GM23338 (cell line): Measurements from ENCODE around the gene ACSF3. TPM values are rescaled to one million over a fixed set of nuclear protein-coding genes. Genes with fewer than 3 reads are reported as not detected.

ENCODE experiments used
- ATAC-seq: fragments of 200-7000 bp; cut with Tn5 transposase; 3 replicates; pipeline ENCODE4 v1.9.1; 2020
- DNase-seq: peaks from one replicate; pipeline ENCODE4 v3.0.0-alpha.2; 2015; ENCODE audit warnings: low spot score
- H2AFZ ChIP-seq: fragments of 200-600 bp; sonication (generic); 2 replicates; pipeline ENCODE4 v1.8.0; 2016; ENCODE audit warnings: antibody characterized with exemption, mild to moderate bottlenecking, moderate library complexity
- H3F3A ChIP-seq: fragments of 200-600 bp; sonication (generic); replicated peaks from 2 replicates; pipeline ENCODE4 v1.8.0; 2017; ENCODE audit warnings: antibody characterized with exemption, mixed run types, low read depth
- H3K27ac ChIP-seq: fragments of 200-600 bp; sonication (generic); 2 replicates; pipeline ENCODE4 v1.6.1; 2016; ENCODE audit warnings: low read depth
- H3K27me3 ChIP-seq: fragments of 200-600 bp; sonication (generic); 2 replicates; pipeline ENCODE4 v1.8.0; 2016; ENCODE audit warnings: mild to moderate bottlenecking, mixed run types, moderate library complexity; ENCODE audit not compliant: insufficient read depth
- H3K36me3 ChIP-seq: fragments of 200-600 bp; sonication (generic); 2 replicates; pipeline ENCODE4 v1.8.0; 2016; ENCODE audit warnings: mild to moderate bottlenecking; ENCODE audit not compliant: insufficient read depth
- H3K4me1 ChIP-seq: fragments of 200-600 bp; sonication (generic); 2 replicates; pipeline ENCODE4 v1.8.0; 2016; ENCODE audit warnings: mild to moderate bottlenecking, moderate library complexity; ENCODE audit not compliant: insufficient read depth
- H3K4me2 ChIP-seq: fragments of 200-600 bp; sonication (generic); 2 replicates; pipeline ENCODE4 v1.7.1; 2017; ENCODE audit warnings: mixed run types
- H3K4me3 ChIP-seq: fragments of 200-600 bp; sonication (generic); 2 replicates; pipeline ENCODE4 v1.6.1; 2016; ENCODE audit warnings: mixed run types
- H3K79me2 ChIP-seq: fragments of 200-600 bp; sonication (generic); replicated peaks from 2 replicates; pipeline ENCODE4 v1.8.0; 2017; ENCODE audit warnings: mild to moderate bottlenecking; ENCODE audit not compliant: insufficient read depth
- H3K9me2 ChIP-seq: fragments of 200-600 bp; sonication (generic); 2 replicates; pipeline ENCODE4 v1.8.0; 2017; ENCODE audit not compliant: insufficient read depth
- H4K20me1 ChIP-seq: fragments of 200-600 bp; sonication (generic); replicated peaks from 2 replicates; pipeline ENCODE4 v1.8.0; 2017; ENCODE audit warnings: mild to moderate bottlenecking; ENCODE audit not compliant: insufficient read depth
- H3K27ac Mint-ChIP-seq: 2 replicates; pipeline ENCODE4 v1.8.0; 2020; ENCODE audit warnings: inconsistent platforms, mild to moderate bottlenecking, moderate library complexity, mixed read lengths
- H3K27me3 Mint-ChIP-seq: 3 replicates; pipeline ENCODE4 v1.8.0; 2022; ENCODE audit warnings: low read depth, mild to moderate bottlenecking, moderate library complexity, mixed read lengths, inconsistent platforms; ENCODE audit not compliant: insufficient read depth, poor library complexity
- H3K36me3 Mint-ChIP-seq: 3 replicates; pipeline ENCODE4 v1.8.0; 2021; ENCODE audit warnings: low read depth, mild to moderate bottlenecking, inconsistent platforms, moderate library complexity, mixed read lengths
- H3K4me1 Mint-ChIP-seq: 3 replicates; pipeline ENCODE4 v1.8.0; 2020; ENCODE audit warnings: mild to moderate bottlenecking, inconsistent platforms, mixed read lengths
- H3K4me3 Mint-ChIP-seq: 3 replicates; pipeline ENCODE4 v1.8.0; 2021; ENCODE audit warnings: moderate library complexity, mild to moderate bottlenecking, inconsistent platforms, mixed read lengths
- H3K9me3 Mint-ChIP-seq: 3 replicates; pipeline ENCODE4 v1.8.0; 2020; ENCODE audit warnings: moderate library complexity, mild to moderate bottlenecking, inconsistent platforms, mixed read lengths
- CREB1 ChIP-seq: fragments of 250-450 bp; sonication (Bioruptor Pico); IDR thresholded peaks from 2 replicates; pipeline ENCODE4 v1.5.0; 2020; ENCODE audit warnings: low read depth, mild to moderate bottlenecking, moderate library complexity
- EZH2 ChIP-seq: fragments of 200-600 bp; sonication (generic); IDR thresholded peaks from one replicate; pipeline ENCODE4 v1.8.0; 2017; ENCODE audit warnings: antibody characterized with exemption, mild to moderate bottlenecking, low read depth; ENCODE audit not compliant: unreplicated experiment
- EZH2phosphoT487 ChIP-seq: fragments of 200-600 bp; sonication (generic); IDR thresholded peaks from one replicate; pipeline ENCODE4 v1.8.1; 2018; ENCODE audit warnings: antibody characterized with exemption; ENCODE audit not compliant: unreplicated experiment
- JUNB ChIP-seq: IDR thresholded peaks from one replicate; pipeline ENCODE4 v1.6.1; 2016; ENCODE audit warnings: antibody characterized with exemption; ENCODE audit not compliant: unreplicated experiment
- NANOG ChIP-seq: IDR thresholded peaks from 2 replicates; pipeline ENCODE4 v1.6.1; 2016; ENCODE audit warnings: antibody characterized with exemption, borderline replicate concordance
- POLR2AphosphoS5 ChIP-seq: IDR thresholded peaks from 2 replicates; pipeline ENCODE4 v1.6.1; 2016; ENCODE audit warnings: antibody characterized with exemption, low read depth
- STAT1 ChIP-seq: IDR thresholded peaks from one replicate; pipeline ENCODE4 v1.6.1; 2016; ENCODE audit warnings: antibody characterized with exemption; ENCODE audit not compliant: unreplicated experiment
- ZNF114 ChIP-seq: fragments of 250-450 bp; sonication (Bioruptor Pico); IDR thresholded peaks from 2 replicates; pipeline ENCODE4 v1.5.0; 2020; ENCODE audit warnings: mild to moderate bottlenecking, moderate library complexity
- ZNF331 ChIP-seq: fragments of 250-450 bp; sonication (Bioruptor Pico); IDR thresholded peaks from 2 replicates; pipeline ENCODE4 v1.5.0; 2020; ENCODE audit warnings: low read depth, mild to moderate bottlenecking, moderate library complexity
- polyA plus RNA-seq: library from polyadenylated mRNA; unstranded; fragments of >200 nt; fragmentation: Nextera tagmentation; extraction: Ambion mirVana; gene quantifications from 2 replicates; pipeline ENCODE4 v1.2.1, GENCODE V29; 2016
- total RNA-seq: library from RNA; depleted of rRNA; stranded (reverse); fragments of >200 nt; shearing (Covaris generic); gene quantifications from 2 replicates; pipeline ENCODE4 v1.2.3, GENCODE V29; 2014
- TF ChIP-seq, protein P1 (sequence below): fragments of 250-450 bp; sonication (Bioruptor Pico); IDR thresholded peaks from 2 replicates; pipeline ENCODE4 v1.5.0; 2020; ENCODE audit warnings: mild to moderate bottlenecking, moderate library complexity
- TF ChIP-seq, protein P2 (sequence below), 2 experiments: fragments of 200-600 bp in 1 of 2; sonication (generic) in 1 of 2; conservative IDR thresholded peaks; 2 replicates each; pipeline versions ENCODE4 v1.5.1 to v1.6.1; 2016 to 2017; ENCODE audit warnings: antibody characterized with exemption in 2 of 2, low read depth in 2 of 2, mild to moderate bottlenecking in 2 of 2, moderate library complexity in 1 of 2
- TF ChIP-seq, protein P3 (sequence below): IDR thresholded peaks from 2 replicates; pipeline ENCODE4 v1.6.1; 2016; ENCODE audit warnings: antibody characterized with exemption
- TF ChIP-seq, protein P4 (sequence below): IDR thresholded peaks from one replicate; pipeline ENCODE4 v1.6.1; 2018; ENCODE audit warnings: antibody characterized with exemption; ENCODE audit not compliant: unreplicated experiment

ACSF3 gene
- total and polyA plus RNA-seq, 2 experiments from 2014 or later: 12.8 to 23.1 TPM

DNA sequence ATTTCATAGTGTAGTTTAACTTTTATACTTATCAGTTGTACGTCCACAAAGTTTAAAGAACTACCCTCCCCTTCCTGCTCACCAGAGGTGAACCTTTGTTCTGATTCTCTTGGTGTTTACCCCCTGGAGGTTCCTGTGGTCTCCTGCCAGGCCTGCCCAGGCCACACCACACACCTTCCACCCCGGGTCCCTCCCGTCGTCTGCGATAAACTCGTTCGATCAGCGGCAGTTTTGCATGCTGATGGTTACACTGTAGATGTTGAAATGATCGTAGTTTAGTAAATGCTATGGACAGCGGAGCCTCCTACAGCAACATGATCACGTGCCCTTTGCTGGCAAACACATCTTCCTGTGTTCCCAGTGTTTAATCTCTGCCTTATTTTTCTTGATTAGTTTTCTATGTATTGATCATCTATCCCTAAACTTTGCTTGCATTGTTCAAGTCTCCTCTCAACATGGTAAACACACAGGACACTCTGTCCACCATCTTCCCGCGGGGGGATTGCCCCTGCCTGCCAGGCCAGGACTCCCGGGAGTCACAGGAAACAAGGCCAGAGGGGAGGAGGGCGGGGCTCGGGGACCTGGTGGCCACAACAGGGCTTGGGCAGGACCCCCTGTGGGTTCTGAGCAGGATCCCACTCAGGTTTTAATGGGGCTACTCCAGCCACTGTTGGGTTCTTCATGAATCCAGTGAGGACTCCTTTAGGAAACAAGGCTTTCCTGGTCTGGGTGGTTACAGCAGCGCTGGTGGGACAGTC lies 2.8 kb upstream of the ACSF3 start:
- H3K27ac ChIP-seq: no peak overlapping the region
- no peaks in the 10 kb centered on the region for H3F3A ChIP-seq
- no peaks in the 10 kb centered on the region for H3K9me2 ChIP-seq
- H4K20me1 ChIP-seq: no peaks in the 10 kb centered on the region; the same call in 1 of the 2 replicates
- H3K4me2 ChIP-seq: no peak overlapping the region
- Mint-ChIP-seq H3K9me3 (peaks cover 3% of the 10 kb centered on the region; the same call in 2 of the 3 replicates), H3K27ac (no peak overlapping the region), H3K36me3 (no peaks in the 10 kb centered on the region), H3K27me3 (peaks cover 37% of the 10 kb centered on the region), H3K4me1 (peaks cover 32% of the 10 kb centered on the region), H3K4me3 (no peak overlapping the region; the same call in 2 of the 3 replicates)
- ATAC-seq (no peak), DNase-seq (no peak)
- no peaks in the 10 kb centered on the region for H3K36me3 ChIP-seq
- no peak for TF ChIP-seq ZNF331 (CRISPR knock-in tag)
- no peak for TF ChIP-seq POLR2AphosphoS5
- TF ChIP-seq, protein P1, sequence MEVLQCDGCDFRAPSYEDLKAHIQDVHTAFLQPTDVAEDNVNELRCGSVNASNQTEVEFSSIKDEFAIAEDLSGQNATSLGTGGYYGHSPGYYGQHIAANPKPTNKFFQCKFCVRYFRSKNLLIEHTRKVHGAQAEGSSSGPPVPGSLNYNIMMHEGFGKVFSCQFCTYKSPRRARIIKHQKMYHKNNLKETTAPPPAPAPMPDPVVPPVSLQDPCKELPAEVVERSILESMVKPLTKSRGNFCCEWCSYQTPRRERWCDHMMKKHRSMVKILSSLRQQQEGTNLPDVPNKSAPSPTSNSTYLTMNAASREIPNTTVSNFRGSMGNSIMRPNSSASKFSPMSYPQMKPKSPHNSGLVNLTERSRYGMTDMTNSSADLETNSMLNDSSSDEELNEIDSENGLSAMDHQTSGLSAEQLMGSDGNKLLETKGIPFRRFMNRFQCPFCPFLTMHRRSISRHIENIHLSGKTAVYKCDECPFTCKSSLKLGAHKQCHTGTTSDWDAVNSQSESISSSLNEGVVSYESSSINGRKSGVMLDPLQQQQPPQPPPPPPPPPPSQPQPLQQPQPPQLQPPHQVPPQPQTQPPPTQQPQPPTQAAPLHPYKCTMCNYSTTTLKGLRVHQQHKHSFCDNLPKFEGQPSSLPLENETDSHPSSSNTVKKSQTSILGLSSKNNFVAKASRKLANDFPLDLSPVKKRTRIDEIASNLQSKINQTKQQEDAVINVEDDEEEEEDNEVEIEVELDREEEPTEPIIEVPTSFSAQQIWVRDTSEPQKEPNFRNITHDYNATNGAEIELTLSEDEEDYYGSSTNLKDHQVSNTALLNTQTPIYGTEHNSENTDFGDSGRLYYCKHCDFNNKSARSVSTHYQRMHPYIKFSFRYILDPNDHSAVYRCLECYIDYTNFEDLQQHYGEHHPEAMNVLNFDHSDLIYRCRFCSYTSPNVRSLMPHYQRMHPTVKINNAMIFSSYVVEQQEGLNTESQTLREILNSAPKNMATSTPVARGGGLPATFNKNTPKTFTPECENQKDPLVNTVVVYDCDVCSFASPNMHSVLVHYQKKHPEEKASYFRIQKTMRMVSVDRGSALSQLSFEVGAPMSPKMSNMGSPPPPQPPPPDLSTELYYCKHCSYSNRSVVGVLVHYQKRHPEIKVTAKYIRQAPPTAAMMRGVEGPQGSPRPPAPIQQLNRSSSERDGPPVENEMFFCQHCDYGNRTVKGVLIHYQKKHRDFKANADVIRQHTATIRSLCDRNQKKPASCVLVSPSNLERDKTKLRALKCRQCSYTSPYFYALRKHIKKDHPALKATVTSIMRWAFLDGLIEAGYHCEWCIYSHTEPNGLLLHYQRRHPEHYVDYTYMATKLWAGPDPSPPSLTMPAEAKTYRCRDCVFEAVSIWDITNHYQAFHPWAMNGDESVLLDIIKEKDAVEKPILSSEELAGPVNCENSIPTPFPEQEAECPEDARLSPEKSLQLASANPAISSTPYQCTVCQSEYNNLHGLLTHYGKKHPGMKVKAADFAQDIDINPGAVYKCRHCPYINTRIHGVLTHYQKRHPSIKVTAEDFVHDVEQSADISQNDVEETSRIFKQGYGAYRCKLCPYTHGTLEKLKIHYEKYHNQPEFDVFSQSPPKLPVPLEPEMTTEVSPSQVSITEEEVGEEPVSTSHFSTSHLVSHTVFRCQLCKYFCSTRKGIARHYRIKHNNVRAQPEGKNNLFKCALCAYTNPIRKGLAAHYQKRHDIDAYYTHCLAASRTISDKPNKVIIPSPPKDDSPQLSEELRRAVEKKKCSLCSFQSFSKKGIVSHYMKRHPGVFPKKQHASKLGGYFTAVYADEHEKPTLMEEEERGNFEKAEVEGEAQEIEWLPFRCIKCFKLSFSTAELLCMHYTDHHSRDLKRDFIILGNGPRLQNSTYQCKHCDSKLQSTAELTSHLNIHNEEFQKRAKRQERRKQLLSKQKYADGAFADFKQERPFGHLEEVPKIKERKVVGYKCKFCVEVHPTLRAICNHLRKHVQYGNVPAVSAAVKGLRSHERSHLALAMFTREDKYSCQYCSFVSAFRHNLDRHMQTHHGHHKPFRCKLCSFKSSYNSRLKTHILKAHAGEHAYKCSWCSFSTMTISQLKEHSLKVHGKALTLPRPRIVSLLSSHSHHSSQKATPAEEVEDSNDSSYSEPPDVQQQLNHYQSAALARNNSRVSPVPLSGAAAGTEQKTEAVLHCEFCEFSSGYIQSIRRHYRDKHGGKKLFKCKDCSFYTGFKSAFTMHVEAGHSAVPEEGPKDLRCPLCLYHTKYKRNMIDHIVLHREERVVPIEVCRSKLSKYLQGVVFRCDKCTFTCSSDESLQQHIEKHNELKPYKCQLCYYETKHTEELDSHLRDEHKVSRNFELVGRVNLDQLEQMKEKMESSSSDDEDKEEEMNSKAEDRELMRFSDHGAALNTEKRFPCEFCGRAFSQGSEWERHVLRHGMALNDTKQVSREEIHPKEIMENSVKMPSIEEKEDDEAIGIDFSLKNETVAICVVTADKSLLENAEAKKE: no peak
- TF ChIP-seq ZNF114 (CRISPR knock-in tag): no peak
- no peak for TF ChIP-seq EZH2
- TF ChIP-seq EZH2phosphoT487: no peak
- TF ChIP-seq, protein P2, sequence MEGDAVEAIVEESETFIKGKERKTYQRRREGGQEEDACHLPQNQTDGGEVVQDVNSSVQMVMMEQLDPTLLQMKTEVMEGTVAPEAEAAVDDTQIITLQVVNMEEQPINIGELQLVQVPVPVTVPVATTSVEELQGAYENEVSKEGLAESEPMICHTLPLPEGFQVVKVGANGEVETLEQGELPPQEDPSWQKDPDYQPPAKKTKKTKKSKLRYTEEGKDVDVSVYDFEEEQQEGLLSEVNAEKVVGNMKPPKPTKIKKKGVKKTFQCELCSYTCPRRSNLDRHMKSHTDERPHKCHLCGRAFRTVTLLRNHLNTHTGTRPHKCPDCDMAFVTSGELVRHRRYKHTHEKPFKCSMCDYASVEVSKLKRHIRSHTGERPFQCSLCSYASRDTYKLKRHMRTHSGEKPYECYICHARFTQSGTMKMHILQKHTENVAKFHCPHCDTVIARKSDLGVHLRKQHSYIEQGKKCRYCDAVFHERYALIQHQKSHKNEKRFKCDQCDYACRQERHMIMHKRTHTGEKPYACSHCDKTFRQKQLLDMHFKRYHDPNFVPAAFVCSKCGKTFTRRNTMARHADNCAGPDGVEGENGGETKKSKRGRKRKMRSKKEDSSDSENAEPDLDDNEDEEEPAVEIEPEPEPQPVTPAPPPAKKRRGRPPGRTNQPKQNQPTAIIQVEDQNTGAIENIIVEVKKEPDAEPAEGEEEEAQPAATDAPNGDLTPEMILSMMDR (conservative IDR thresholded peaks at IDR 0.05; ENCODE audit: low read depth in 2 of 2): no peak
- TF ChIP-seq, protein P3, sequence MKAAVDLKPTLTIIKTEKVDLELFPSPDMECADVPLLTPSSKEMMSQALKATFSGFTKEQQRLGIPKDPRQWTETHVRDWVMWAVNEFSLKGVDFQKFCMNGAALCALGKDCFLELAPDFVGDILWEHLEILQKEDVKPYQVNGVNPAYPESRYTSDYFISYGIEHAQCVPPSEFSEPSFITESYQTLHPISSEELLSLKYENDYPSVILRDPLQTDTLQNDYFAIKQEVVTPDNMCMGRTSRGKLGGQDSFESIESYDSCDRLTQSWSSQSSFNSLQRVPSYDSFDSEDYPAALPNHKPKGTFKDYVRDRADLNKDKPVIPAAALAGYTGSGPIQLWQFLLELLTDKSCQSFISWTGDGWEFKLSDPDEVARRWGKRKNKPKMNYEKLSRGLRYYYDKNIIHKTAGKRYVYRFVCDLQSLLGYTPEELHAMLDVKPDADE: no peak
- TF ChIP-seq, protein P4, sequence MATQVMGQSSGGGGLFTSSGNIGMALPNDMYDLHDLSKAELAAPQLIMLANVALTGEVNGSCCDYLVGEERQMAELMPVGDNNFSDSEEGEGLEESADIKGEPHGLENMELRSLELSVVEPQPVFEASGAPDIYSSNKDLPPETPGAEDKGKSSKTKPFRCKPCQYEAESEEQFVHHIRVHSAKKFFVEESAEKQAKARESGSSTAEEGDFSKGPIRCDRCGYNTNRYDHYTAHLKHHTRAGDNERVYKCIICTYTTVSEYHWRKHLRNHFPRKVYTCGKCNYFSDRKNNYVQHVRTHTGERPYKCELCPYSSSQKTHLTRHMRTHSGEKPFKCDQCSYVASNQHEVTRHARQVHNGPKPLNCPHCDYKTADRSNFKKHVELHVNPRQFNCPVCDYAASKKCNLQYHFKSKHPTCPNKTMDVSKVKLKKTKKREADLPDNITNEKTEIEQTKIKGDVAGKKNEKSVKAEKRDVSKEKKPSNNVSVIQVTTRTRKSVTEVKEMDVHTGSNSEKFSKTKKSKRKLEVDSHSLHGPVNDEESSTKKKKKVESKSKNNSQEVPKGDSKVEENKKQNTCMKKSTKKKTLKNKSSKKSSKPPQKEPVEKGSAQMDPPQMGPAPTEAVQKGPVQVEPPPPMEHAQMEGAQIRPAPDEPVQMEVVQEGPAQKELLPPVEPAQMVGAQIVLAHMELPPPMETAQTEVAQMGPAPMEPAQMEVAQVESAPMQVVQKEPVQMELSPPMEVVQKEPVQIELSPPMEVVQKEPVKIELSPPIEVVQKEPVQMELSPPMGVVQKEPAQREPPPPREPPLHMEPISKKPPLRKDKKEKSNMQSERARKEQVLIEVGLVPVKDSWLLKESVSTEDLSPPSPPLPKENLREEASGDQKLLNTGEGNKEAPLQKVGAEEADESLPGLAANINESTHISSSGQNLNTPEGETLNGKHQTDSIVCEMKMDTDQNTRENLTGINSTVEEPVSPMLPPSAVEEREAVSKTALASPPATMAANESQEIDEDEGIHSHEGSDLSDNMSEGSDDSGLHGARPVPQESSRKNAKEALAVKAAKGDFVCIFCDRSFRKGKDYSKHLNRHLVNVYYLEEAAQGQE: no peak
- TF ChIP-seq JUNB: no peak
- no peak for TF ChIP-seq STAT1
- no peak for TF ChIP-seq CREB1 (CRISPR knock-in tag)
- no peak for TF ChIP-seq NANOG
- H3K27me3 ChIP-seq: peaks cover 5% of the 10 kb centered on the region; the same call in 1 of the 2 replicates
- H2AFZ ChIP-seq: no peak overlapping the region
- no peak overlapping the region for H3K4me3 ChIP-seq
- peaks cover 7% of the 10 kb centered on the region; the same call in 1 of the 2 replicates for H3K4me1 ChIP-seq
- H3K79me2 ChIP-seq: peaks cover 15% of the 10 kb centered on the region
